HG02852 (cell line): ENCODE data around the gene GRB14.
"Not testable (repeated sequence)": the region's sequence is repeated elsewhere in the genome, so short reads cannot be mapped to it uniquely, and the experiment has no call there.

Experiments used
- ATAC-seq: cut with Tn5 transposase; IDR thresholded peaks from one replicate; pipeline ENCODE4 v1.9.1; 2021; ENCODE audit warnings: mild to moderate bottlenecking, moderate library complexity; ENCODE audit not compliant: unreplicated experiment

Gene GRB14

DNA sequence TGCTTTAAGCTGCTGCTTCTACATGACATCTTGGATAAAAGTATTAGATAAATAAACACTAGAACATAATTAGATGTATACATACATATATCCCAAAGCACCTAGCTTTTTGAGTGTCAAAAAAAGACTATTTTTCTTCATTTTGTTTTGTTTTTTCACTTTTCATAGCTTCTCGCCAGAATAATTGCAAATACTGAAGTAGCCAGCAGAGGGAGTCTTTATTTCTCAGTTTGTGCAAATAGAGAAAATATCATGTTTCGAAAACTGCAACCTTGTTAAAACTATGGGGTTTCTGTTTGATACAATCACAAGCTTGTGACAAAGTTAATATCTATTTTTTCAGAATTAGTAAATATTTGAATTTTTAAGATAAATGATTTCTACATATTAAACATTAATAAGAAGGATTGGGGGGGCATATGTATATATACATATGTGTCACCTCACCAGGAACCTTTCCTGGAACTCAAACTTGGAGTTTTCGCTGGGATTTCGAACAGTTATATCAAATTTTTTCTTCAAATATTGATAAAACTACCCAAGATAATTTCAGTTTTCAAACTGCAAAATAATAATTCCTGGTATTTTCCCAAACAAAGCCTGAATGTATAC, 61.0 kb downstream of the GRB14 start:
- peak; percentile 64 for ATAC-seq

DNA sequence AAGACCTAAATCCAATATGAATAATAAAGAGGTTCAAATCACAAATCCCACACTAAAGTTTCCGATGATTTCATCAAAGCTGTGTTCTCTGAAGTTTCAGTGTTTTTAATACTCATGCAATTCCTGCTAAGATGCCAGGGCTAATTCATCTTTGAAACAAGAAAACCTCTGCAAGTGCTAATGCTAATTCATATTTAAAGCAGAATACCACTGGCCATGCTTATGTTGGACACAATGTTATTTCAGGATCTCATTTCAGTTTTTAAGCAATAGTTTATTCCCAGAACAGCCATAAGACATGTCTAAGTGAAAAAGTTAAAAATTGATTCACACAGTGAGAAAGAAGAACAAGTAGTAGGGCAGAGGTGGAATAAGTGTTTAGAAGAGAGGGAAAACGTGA, 62.8 kb downstream of the GRB14 start:
- no peak for ATAC-seq

DNA sequence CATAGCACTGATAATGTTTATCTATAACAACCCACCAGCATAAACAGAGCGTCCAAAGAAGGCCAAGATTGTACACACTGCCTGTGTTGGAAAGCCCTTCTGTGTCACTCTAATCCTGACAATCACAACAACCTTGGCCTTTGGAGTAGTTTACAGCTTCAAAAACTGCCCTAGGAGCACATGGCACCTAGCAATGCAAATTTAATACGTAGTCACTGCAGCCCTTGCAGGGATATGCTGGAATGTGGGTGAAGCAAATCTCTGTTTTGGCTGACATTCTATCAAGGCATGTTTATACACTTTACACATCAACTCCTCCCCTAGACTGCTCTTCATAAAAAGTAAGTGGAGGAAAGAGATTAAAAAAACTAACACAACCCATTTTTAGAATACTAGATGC, 66.8 kb downstream of the GRB14 start:
- ATAC-seq: no peak

DNA sequence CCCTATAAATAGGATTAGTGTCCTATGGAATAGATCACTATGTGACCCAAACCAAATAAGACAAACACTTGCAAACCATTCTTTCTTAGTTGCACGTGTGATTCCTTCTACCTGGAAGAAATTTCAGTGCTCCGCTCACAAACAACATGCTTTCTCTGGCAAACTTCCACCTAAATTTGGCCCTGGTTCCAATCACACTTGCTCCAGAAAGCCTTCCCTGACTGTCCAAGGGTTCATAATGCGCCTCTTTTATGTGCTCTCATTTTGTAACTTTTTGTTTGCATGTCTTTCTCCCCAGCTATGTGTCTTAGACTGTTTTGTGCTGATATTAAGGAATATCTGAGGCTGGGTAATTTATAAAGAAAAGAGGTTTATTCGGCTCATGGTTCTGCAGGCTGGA, 69.8 kb downstream of the GRB14 start:
- no peak for ATAC-seq

DNA sequence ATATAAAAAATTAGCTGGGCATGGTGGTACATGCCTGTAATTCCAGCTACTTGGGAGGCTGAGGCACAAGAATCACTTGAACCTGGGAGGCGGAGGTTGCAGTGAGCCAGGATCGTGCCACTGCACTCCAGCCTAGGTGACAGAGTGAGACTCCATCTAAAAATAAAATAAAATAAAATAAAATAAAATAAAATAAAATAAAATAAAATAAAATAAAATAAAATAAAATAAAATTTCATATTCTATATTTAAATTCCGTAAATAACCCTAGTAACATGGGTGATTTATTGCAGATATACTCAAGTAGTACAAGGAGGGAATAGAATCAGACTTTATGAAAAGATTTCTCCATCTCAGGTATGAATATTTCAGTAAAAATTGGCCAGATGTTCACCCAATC, 71.6 kb downstream of the GRB14 start:
- not testable (repeated sequence) for ATAC-seq

DNA sequence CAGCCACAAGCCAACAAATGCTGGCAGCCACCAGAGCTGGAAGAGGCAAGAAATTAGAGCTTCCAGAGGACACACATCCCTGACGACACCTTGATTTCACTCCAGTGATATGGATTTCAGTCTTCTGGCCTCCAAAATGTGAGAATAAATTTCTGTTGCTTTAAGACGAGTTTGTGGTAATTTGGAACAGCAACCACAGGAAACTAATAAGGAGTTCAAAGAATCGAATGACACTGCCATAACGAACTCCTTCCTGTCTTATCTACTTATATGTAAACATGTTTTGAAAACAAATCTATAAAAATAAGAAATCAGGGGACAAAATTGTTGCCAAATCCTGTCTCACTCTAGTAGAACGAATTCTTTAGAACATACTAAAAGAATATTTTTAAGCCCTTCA, 75.8 kb downstream of the GRB14 start:
- ATAC-seq: no peak

DNA sequence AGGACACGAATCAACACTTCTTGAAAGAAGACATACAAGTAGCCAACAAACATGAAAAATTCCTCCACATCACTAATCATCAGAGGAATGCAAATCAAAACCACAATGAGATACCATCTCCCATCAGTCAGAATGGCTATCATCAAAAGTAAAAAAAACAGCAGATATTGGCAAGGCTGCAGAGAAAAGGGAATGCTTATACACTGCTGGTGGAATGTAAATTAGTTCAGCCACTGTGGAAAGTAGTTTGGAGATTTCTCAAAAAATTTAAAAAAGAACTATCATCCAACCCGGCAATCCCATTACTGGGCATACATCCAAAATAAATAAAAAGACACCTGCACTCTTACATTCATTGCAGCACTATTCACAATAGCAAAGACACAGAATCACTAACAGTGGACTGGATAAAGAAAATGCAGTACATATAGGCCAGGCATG, 78.7 kb downstream of the GRB14 start:
- ATAC-seq: no peak

DNA sequence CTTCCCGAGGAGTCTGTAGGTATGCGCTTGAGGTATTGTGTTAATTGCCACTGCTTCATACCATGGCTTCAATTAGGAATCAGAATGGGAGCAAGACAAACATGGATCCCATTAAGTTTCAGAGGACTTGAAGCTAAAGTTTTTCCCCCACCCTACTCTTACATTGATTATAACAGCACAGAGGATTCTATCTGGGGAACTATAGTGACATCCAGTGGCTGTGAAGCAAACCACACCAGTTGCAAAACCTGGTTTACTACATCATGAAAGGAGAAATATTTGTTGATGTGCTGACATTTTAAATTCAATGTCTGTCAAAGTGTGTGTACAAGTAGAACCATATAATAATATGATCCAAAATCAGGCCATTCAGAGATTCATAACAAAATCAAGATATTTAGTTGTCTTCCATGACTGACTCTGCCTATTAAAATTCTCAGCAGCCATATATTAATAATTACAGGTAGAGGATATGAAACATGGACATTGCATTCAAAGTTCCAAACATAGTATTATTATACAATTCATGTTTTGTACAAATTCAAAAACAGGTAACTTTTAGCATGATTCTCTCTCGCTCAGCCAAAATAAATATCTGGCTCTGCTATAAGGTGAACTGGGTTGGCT, 82.9 kb downstream of the GRB14 start:
- peak; percentile 67 for ATAC-seq

DNA sequence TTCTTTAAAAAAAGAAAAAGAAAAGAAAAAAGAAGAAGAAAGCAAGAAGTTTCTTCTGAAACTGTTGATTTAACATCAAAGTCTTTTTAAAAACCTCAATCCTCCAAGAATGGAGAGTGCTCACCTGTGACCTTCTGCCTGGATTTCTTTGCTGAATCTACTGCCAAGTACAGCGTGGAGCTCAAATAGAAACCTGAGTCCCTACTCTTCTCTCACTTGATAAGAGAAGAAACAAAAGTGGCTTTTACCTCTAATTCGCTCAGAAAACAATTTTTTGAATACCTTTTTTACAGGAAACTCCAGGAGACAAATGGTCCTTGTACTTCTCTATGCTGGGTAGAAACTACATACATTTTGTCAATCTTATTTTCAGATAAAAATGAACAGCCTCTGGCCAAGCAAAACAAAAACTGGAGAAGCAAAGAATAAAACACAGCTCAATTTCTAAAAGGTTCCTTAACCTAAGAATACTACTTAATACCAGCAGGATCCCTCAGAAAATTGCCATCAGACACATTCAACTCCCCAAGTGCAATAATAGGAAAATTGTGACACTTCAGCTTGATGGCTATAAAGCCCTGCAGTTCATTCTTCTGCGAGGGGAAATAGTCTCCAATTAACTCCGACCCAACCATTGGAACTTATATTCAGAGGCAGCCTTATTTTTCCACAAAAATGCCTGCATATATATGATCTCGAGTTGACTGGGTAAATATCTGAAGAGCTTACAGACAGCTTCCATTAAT, 85.8 kb downstream of the GRB14 start:
- no peak for ATAC-seq

DNA sequence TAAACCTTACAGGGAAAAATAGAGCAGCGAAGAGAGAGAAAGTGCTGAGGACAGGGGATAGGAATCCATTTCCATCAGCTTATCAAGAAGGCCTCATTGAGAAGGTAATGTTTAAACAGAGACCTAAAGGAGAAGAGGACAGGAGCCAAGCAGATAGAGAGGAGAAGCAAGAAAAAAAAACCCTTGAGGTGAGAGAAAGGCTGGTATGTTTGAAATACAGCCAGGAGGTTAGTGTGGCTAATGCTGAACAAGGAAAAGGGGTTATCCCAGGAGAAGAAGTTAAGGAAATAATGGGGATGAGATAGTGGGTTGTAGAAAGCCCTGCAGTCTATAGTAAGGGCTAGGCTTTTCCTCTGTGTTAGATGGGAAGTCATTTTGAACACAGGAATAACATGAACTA, 90.8 kb downstream of the GRB14 start:
- no peak for ATAC-seq

DNA sequence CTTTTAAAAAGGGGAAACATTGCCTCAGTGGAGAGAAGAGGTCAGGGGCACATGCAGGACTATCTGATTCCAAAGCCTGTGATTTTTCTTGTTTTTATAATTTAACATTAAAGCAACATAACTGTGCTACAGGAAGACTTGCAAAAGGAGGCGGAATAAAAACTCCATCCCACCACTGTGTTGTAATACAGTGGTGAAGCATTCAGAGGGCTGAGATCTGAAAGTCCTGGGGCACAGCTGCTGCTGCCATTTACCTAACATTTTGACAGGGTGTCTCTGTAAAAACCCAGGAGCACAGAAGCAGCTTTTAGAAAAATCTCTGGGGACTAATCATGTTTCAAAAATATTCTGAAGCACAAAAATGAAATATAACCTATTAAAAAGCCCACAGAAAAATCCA, 97.6 kb downstream of the GRB14 start:
- no peak for ATAC-seq

DNA sequence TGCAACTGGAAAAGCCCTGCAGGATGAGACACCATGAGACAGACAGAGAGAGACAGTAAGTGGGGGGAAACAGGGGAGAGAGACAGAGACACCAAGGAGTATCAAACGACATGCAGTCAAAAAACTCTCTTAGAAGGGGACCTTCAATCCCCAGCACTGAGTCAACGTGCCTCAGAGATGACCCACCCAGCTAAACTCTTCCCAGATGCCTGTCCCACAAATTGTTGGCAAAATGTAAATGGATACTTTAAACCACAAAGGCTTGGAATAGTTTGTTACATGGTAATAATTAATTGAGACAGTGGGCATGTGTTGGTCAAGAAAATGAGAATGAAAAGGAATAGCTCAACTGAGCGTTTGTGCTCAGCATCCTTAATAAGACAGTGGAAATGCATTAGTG, 98.3 kb downstream of the GRB14 start:
- no peak for ATAC-seq

DNA sequence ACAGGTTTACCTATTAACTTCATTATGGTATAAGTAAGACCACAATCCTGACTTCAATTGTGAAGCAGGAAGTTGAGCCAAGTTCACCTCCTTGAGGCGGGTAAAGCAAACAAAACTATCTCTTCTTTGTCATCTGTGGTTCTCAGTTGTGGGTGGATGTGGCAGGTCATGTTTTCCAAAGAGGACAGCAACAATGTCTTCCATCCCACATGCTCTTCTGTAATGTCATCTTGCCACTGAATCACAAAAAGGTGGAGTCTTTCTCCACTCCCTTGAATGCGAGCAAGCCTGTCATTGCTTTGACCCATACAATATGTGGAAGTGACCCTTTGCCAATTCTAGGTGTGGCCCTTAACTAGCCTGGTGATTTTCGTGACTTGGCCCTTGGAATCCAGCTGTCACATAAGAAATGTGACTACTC, 98.7 kb downstream of the GRB14 start:
- ATAC-seq: no peak

DNA sequence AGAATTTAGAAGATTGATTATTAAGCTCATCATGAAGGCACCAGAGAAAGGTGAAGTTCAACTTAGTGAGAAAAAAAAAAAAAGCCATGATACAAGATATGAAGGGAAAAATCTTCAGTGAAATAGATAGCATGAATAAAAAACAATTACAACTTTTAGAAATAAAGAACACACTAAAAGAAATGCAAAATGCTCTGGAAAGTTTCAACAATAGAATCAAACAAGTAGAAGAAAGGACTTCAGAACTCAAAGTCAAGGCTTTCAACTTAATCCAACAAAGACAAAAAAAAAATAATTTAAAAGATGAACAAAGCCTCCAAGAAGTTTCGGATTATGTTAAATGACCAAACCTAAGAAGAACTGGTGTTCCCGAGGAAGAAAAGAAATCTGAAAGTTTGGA, 105.5 kb downstream of the GRB14 start:
- ATAC-seq: no peak

DNA sequence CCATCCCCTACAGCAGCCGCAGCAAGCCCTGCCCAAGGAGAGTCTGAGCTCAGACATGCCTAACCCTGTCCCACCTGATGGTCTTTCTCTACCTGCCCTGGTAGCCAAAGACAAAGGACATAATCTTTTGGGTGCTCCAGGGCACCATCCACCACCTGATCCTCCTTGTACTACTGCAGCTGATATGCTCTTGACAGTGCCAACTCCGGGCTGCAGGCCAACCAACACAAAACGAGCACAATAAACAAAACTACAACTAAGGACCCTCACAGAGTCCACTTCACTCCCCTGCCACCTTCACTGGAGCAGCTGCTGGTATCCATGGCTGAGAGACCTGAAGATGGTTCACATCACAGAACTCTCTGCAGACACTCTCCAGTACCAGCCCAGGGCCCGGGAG, 106.3 kb downstream of the GRB14 start:
- ATAC-seq: no peak

DNA sequence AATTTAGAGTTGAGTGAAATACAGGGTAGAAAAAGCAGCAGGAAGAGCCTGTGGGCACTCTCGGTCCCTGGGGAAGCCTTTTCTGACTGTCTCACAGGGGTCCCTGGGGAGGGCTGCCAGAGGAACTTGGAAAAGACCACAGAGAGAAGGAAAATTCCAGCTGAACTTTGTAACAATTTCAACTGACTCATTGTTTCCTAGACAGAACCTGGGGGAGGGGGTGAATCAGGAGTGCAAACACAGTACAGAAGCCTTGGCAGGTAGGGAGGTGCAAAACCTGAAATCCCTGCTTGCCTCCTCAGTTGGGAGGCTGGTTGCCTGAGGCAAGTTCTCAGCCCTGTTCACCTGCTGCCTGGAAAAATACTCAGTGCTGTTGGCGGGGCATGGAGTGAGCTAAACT, 106.8 kb downstream of the GRB14 start:
- no peak for ATAC-seq

DNA sequence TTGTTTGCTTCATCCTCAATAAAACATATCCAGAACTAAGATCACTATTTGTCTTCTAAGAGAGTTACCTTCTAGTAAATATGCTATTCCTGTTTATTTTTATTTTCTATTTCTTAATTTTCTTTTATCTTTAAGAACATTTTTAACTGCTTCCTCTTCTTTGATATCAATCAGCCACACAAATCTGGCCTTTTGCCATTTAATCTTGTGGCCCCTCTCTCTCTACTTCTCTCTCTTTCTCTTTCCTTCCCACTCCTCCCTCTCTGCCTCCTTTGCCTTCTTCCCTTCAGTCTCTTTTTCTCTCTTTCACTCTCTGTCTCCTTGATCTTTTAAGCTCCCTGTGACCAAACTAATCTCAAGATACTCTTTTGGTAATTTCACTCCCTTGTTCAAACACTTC, 108.4 kb downstream of the GRB14 start:
- ATAC-seq: no peak

DNA sequence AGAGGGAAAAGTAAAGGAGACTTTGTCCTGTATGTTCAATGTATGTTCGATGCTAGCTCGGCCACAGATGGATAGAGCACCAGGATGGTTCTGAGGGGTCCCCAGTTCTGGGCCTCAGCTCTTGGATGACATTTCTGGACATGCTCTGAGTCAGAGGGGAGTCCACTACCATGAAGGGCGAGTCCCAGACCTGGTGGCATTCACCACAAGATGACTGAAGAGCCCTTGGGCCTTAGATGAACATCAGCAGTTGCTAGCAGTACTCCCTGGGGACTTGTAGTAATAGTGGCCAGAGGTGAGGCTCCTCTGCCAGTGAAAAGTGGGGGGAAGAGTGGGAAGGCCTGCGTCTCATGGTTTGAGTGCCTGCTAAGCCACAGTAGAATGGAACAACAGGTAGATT, 109.5 kb downstream of the GRB14 start:
- ATAC-seq: no peak

DNA sequence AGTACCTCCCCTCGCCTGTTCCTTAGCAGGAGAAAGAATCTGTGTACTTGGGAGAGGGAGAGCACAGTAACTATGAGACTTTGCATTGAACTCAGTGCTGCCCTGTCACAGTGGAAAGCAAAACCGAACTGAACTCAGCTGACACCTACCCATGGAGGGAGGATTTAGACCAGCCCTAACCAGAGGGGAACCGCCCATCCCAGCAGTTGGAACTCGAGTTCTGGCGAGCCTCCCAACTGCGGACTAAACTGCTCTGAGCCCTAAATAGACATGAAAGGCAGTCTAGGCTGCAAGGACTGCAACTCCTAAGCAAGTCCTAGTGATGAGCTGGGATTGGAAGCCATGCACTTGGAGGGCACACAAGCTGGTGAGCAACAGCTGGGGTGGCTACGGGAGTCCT, 110.4 kb downstream of the GRB14 start:
- ATAC-seq: no peak

DNA sequence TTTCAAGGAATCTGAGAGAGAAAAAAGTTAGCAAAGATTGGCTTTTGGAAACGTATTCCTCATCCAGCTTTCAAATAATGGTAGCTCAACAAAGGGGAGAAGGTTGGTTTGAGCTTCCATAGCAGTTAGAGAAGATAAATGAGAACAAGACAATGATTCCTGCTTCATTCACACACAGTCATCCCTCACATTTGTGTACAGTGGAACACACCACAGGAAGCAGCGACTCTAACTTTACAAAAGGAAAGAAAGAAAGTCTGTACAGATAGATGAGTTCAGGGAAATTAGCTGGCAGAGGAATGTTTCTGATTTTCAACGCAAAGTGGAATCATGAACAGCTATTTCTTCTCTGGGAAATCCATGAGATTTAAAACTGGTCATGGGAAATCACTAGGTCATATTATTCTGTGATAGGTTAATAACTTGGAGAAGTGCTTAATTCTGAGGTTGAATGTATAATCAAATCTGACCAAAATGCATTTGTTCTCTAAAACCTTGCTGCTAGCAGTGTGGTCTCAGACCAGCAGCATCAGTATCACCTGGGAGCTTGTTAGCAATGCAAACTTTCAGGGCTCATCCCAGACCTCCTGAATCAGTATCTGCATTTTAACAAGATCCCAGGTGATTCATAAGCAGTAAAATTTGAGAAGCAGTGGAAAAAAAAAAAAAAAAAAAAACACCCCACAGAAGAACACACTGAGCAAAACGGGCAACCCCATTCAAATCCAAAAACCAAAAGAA, 112.0 kb downstream of the GRB14 start:
- ATAC-seq: no peak

DNA sequence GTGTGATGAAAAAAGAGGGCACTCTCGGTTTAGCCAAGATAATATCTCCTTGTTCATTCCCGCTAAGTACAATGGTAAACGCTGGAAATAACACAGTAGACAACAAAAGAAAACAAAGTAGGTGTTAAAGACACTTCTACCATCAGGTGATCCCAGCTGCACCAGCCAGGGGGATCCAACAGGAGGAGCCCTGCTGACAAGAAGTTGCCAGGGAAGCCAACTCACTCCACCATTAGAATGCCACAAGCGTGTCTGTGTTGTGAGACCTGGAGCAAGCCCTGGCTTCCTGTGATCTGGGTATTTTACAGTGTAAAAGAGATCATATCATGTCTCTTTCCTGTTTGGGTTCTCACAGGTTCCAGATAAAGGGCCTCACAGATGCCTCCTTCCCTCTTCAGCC, 117.0 kb downstream of the GRB14 start:
- ATAC-seq: no peak

DNA sequence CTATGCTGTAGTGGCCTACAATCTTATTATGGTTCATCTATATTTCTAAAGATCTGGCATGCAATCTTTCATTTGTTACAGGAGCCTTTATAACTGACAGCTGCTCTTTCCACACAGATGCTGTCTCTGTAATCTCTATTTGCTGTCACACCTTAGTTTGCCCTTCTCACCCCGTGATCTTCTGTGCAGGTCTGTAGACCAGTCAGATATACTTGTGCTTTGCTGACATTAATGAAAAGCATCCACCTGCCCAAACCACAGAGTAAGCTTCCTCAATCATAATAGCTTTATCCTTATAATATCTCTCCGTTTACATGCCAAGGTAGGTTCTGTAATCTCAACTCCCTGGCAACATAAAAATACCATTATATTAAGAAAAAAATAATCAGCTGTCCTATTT, 122.4 kb downstream of the GRB14 start:
- no peak for ATAC-seq
